MCF 10A (cell line): ENCODE results near the gene PRKAR1B. TPM values are rescaled to one million over a fixed set of nuclear protein-coding genes. Genes with fewer than 3 reads are reported as not detected.

ENCODE experiments used
- BruUV-seq: library from RNA; stranded (reverse); fragments of 400-500 nt; replicated peaks from 2 replicates; lab custom pipeline; 2021; lab: Mats Ljungman, UMichigan
- CTCF ChIA-PET: fragments of 300-600 bp; sonication (Branson Sonifier 250); formaldehyde crosslinking; extraction: SDS; loops from one replicate; lab custom pipeline; 2021; ENCODE audit warnings: antibody characterized with exemption, inconsistent platforms; lab: Yijun Ruan, JAX
- POLR2A ChIA-PET: fragments of 300-600, 350-650 bp; sonication (Branson Sonifier 250); formaldehyde crosslinking; extraction: SDS; loops from one replicate; lab custom pipeline; 2020; ENCODE audit warnings: antibody characterized with exemption, inconsistent platforms; lab: Yijun Ruan, JAX
- DNase-seq: peaks from one replicate; pipeline ENCODE4 v3.0.0-alpha.2; 2018; ENCODE audit not compliant: unreplicated experiment
- H3K27ac Mint-ChIP-seq: one replicate; pipeline ENCODE4 v1.8.0; 2022; ENCODE audit warnings: mild to moderate bottlenecking, low read depth, mixed read lengths; ENCODE audit not compliant: unreplicated experiment
- H3K27me3 Mint-ChIP-seq: one replicate; pipeline ENCODE4 v1.8.0; 2022; ENCODE audit warnings: mixed read lengths; ENCODE audit not compliant: insufficient read depth, unreplicated experiment
- H3K36me3 Mint-ChIP-seq: one replicate; pipeline ENCODE4 v1.8.0; 2022; ENCODE audit warnings: mild to moderate bottlenecking, moderate library complexity, mixed read lengths; ENCODE audit not compliant: insufficient read depth, unreplicated experiment
- H3K4me1 Mint-ChIP-seq: one replicate; pipeline ENCODE4 v1.8.0; 2022; ENCODE audit warnings: mixed read lengths; ENCODE audit not compliant: insufficient read depth, unreplicated experiment
- H3K4me3 Mint-ChIP-seq: one replicate; pipeline ENCODE4 v1.8.0; 2022; ENCODE audit warnings: mild to moderate bottlenecking, moderate library complexity, mixed read lengths; ENCODE audit not compliant: unreplicated experiment
- H3K9me3 Mint-ChIP-seq: one replicate; pipeline ENCODE4 v1.8.0; 2022; ENCODE audit warnings: mixed read lengths; ENCODE audit not compliant: unreplicated experiment
- CTCF ChIP-seq: fragments of 200-600 bp; IDR thresholded peaks from one replicate; pipeline ENCODE4 v1.8.0; 2022; ENCODE audit warnings: antibody characterized with exemption, mild to moderate bottlenecking; ENCODE audit not compliant: unreplicated experiment
- intact Hi-C: fragments of 100-400 bp; cut with micrococcal nuclease; formaldehyde crosslinking; loops from 2 replicates; pipeline ENCODE4 v1.14.1; 2022
- total RNA-seq: library from RNA; stranded (reverse); gene quantifications from 2 replicates; pipeline ENCODE4 v1.2.3, GENCODE V29; 2022

PRKAR1B gene
- total RNA-seq, 1 experiment from 2014 or later: 31.5 TPM

GRCh38 chr7:676246-676971 is 50.7 kb downstream of the PRKAR1B start:
- ChIA-PET POLR2A (no interaction called here), CTCF (no interaction called here)
- H3K4me3 Mint-ChIP-seq: no peak overlapping the region
- no TSS peak for BruUV-seq
- no peak overlapping the region for H3K27ac Mint-ChIP-seq
- no peaks in the 10 kb centered on the region for H3K9me3 Mint-ChIP-seq
- peaks cover 29% of the 10 kb centered on the region for H3K36me3 Mint-ChIP-seq
- H3K27me3 Mint-ChIP-seq: no peaks in the 10 kb centered on the region
- no peak for DNase-seq
- intact Hi-C loops: no loop called here
- no peak for TF ChIP-seq CTCF
- H3K4me1 Mint-ChIP-seq: no peaks in the 10 kb centered on the region

GRCh38 chr7:674454-675410 is 52.3 kb downstream of the PRKAR1B start:
- no peaks in the 10 kb centered on the region for H3K9me3 Mint-ChIP-seq
- intact Hi-C loops: no loop called here
- no peaks in the 10 kb centered on the region for H3K4me1 Mint-ChIP-seq
- TF ChIP-seq CTCF: no peak
- ChIA-PET CTCF (no interaction called here), POLR2A (no interaction called here)
- H3K4me3 Mint-ChIP-seq: no peak overlapping the region
- no peak for DNase-seq
- H3K27ac Mint-ChIP-seq: no peak overlapping the region
- H3K27me3 Mint-ChIP-seq: no peaks in the 10 kb centered on the region
- H3K36me3 Mint-ChIP-seq: peaks cover 28% of the 10 kb centered on the region
- no TSS peak for BruUV-seq

- no peak for TF ChIP-seq CTCF
- Mint-ChIP-seq H3K36me3 (peaks cover 26% of the 10 kb centered on the region), H3K27ac (no peak overlapping the region), H3K9me3 (no peaks in the 10 kb centered on the region), H3K4me3 (no peak overlapping the region), H3K4me1 (no peaks in the 10 kb centered on the region), H3K27me3 (no peaks in the 10 kb centered on the region)
- intact Hi-C loops: no loop called here
- no peak for DNase-seq
- no TSS peak for BruUV-seq
- POLR2A ChIA-PET: no interaction called here
- CTCF ChIA-PET: no interaction called here
These were observed 53.2 kb downstream of the PRKAR1B start for GRCh38 chr7:673681-674453.
